Activated effector memory CD4-positive, alpha-beta T cell treated with Interleukin-2 at 50 U/mL for 16 hours (primary cell): ENCODE data around the gene TSC2.
"Not testable (repeated sequence)": the region's sequence is repeated elsewhere in the genome, so short reads cannot be mapped to it uniquely, and the experiment has no call there.

Experiments
- DNase-seq: peaks from one replicate; pipeline ENCODE4 v3.0.0-alpha.2; 2020

Gene TSC2

GRCh38 chr16:2011726-2012125 is 36.1 kb upstream of the TSC2 start:
- DNase-seq = not testable (repeated sequence)

GRCh38 chr16:2013527-2013926 is 34.3 kb upstream of the TSC2 start:
- no peak for DNase-seq

GRCh38 chr16:2015117-2015946 is 32.5 kb upstream of the TSC2 start:
- DNase-seq = no peak

GRCh38 chr16:2015947-2016208 is 31.9 kb upstream of the TSC2 start:
- DNase-seq = no peak

GRCh38 chr16:2016407-2016922 is 31.3 kb upstream of the TSC2 start:
- DNase-seq = no peak

GRCh38 chr16:2019518-2019920 is 28.3 kb upstream of the TSC2 start, which contains the start of gene NPW:
Gene NPW, plus strand, starts transcription at chr16:2019785.
- no peak for DNase-seq

- no peak for DNase-seq
These were observed 27.6 kb upstream of the TSC2 start for GRCh38 chr16:2019921-2020831.

- DNase-seq = no peak
These were observed 25.1 kb upstream of the TSC2 start for GRCh38 chr16:2022723-2023091.

- DNase-seq = peak; percentile 95
These were observed 24.4 kb upstream of the TSC2 start for GRCh38 chr16:2023092-2024031.

GRCh38 chr16:2024032-2024420 is 23.8 kb upstream of the TSC2 start:
- DNase-seq = no peak

- DNase-seq = no peak
These were observed 22.5 kb upstream of the TSC2 start for GRCh38 chr16:2025251-2025650.

GRCh38 chr16:2025878-2026460 is 21.8 kb upstream of the TSC2 start:
- no peak for DNase-seq

- DNase-seq = peak; percentile 25
These were observed 21.2 kb upstream of the TSC2 start, which contains the start of gene NHERF2 for GRCh38 chr16:2026461-2027023. Gene NHERF2, plus strand, starts transcription at chr16:2026902. Its CDS starts 104 bp downstream, at chr16:2027006.

- DNase-seq = peak; percentile 9
These were observed 20.5 kb upstream of the TSC2 start for GRCh38 chr16:2027024-2028010.

GRCh38 chr16:2028146-2028545 is 19.6 kb upstream of the TSC2 start:
- DNase-seq = no peak

- no peak for DNase-seq
These were observed 19.1 kb upstream of the TSC2 start for GRCh38 chr16:2028620-2029220.

GRCh38 chr16:2029350-2029749 is 18.4 kb upstream of the TSC2 start:
- DNase-seq = no peak

- DNase-seq = no peak
These were observed 17.7 kb upstream of the TSC2 start for GRCh38 chr16:2030036-2030435.

- no peak for DNase-seq
These were observed 16.7 kb upstream of the TSC2 start for GRCh38 chr16:2031081-2031577.
